ENCODE measurements around the gene FKRP.
"Not testable (repeated sequence)": the region's sequence is repeated elsewhere in the genome, so short reads cannot be mapped to it uniquely, and the experiment has no call there.

Gene FKRP

DNA sequence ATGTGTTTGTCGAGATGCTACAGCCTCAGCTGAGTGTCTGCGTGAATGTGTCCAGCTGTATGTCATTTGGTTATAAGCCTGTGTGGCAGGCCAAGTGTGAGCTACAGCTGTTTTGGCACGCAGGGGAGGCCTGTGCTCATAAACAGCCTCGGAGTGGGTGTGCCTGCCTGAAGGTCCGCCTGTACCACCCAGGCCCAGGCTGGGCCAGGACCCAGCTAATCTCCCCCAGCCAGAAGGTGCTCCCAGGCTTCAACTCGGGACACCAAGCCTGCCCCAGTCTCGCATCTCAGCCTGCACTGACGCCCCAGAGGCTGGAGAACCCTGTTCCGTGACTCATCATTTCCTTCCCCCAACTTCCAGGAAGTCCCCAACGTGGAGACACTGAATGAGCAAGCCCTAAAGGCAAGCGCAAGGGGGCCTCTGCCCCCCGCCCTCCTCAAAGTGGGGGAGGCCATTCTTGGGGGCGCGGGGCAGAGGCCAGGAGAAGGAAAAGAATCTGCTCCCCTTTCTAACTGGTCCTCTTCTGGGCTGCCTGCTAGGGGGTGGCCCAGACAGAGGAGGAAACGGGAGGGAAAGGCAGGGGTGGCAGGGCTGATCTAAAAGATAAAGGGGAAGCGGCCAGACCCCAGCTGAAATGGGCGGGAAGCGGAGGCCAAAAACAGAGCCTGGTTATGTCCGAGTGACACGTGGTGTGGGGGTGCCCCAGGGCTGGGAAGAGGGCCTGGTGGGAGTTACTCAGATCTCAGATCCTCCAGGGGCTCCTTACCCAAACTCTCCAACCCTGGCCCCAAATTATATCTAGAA is 40.6 kb downstream of the FKRP start:
- DNase-seq, result peak; percentile 16

DNA sequence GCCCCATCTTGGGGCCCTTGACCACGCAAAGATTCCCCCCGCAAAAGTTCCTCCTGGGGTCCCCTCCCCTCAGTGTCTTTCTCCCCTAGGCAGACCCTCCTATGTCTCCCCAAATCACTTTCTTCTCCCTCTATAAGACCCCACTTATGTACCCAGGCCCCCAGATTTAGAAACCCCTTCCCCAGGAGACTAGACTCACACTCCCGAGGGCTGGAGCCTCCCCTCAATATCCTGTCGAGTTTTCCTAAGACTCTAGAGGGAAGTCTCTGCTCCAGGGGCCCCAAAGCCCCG is 41.1 kb downstream of the FKRP start:
- DNase-seq, result no peak

GRCh38 chr19:46787331-46788261 is 41.7 kb downstream of the FKRP start:
- DNase-seq, result peak; percentile 49

DNA sequence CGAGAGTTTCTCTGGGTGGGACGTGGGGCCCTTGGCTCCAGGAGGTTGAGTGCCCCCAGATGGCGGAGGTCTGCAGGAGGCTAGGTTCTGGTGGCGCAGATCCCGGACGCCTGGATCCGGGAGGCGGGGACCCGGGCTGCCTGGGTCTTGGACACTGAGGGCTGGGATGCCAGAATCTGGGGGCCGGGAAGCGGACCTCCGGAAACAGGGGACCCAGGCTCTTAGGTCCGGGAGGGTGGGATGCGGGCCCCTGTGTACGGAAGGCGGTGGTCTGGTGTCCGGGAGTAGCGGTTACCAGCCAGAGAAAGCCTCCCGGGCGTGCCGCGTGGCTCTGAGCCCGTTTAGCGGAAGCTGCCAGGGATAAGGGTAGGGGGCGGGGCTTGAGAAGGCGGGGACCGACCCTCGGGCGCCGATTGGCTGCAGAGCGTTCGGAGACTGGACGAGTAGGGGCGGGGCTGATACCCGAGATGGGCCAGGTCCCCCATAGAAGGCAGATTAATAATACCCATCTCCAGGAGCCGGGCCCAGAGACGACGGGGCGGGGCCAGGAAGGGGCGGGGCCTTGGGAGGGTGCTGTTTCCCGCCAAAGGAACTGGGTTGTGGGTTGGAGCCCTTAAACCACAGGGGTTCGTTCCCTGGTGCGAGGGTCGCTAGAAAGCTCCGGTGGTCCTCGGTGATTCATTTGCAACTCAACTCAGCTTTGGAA is 42.6 kb downstream of the FKRP start, which contains the start of gene SLC1A5:
SLC1A5 (minus strand) TSS at position 333 of the 706 bp plus-strand sequence. CDS start 629 bp downstream, outside the sequence.
- peak; percentile 92 for DNase-seq

DNA sequence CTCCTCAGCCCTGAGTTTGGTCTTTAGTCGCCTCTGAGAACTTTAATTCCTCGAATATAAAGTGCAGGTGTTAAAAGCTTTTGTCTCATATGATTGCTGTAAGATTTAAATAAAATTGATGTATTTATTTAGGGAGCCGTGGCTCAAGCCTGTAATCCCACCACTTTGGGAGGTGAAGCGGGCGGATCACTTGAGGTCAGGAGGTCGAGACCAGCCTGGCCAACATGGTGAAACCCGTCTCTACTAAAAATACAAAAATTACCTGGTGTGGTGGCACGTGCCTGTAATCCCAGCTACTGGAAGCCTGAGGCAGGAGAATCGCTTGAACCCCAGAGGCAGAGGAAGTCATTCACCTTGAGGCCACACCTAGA is 43.1 kb downstream of the FKRP start:
- DNase-seq, result no peak

DNA sequence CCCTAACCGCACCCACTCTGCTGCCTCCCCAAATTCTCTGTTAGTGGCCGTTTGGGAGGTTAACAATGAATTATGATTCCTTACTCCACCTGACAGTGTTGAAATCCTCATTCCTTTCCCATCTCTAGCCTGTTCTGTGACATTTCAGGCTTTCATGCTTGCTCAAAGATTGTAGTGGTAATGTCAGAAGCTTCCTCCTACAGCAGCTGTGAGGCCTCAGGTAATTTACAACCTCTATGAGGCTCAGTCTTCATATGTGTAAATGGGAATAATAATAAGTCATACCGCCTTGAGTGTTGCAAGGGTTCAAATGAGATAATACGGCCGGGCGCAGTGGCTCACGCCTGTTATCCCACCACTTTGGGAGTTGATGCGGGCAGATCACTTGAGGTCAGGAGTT is 43.5 kb downstream of the FKRP start:
- no peak for DNase-seq

- no peak for DNase-seq
Measured at GRCh38 chr19:46791944-46792343, 46.1 kb downstream of the FKRP start.

DNA sequence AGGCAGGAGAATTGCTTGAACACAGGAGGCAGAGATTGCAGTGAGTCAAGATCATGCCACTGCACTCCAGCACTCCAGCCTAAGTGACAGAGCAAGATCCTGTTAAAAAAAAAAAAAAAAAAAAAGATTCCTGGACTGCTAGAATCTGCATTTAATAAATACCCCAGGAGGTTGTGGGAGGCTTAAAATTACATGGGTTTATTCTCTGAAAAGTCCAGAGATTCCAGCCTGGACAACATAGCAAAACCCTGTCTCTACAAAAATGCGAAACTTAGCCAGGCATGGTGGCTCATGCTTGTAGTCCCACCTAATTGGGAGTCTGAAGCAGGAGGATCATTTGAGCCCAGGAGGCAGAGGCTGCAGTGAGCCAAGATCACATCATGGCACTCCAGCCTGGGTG is 52.0 kb downstream of the FKRP start:
- DNase-seq, result no peak

DNA sequence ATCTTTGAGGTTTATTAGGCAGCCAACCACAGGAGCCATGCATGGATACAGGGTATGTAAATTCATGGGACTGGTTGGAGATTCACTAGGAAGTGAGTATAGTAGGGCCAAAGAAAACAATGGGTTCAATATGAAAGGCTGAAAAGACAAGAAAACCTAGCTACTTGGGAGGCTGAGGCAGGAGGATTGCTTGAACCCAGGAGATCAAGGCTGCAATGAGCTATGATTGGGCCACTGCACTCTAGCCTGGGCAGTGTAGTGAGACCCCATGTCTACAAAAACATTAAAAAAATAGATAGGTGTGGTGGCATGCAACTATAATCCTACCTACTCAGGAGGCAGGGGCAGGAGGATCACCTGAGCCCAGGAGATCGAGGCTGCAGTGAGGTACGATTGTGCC is 52.9 kb downstream of the FKRP start:
- DNase-seq, result no peak

- no peak for DNase-seq
Measured at GRCh38 chr19:46802152-46802551, 56.3 kb downstream of the FKRP start.

DNA sequence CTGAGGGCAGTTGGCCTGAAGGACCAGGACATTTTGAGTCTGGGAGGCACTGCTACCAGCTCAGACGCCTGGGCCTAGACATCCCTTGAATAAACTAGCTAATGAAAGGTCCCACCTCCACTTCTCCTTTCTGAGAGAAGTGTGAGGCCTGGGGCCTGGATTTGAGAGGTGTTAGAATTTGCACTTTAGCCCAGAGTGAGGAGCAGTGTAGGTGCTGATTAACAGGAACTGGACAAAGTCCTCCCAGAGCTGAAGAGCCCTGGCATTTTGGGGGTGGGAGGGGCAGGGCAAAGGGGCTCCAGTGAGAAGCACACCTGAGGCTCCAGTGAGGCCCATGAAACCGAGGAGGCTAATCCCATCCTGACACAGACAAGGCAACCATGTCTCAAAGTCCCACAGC is 57.7 kb downstream of the FKRP start:
- no peak for DNase-seq

- not testable (repeated sequence) for DNase-seq
Measured at GRCh38 chr19:46804432-46804831, 58.6 kb downstream of the FKRP start.

GRCh38 chr19:46806656-46807055 is 60.8 kb downstream of the FKRP start:
- DNase-seq, result no peak

All from NCI-H1092 treated with DMSO at 0.1 percent for 48 hours (cell line).